PC-3 (cell line): ENCODE results near the gene EPHB1. TPM values are rescaled to one million over a fixed set of nuclear protein-coding genes. Genes with fewer than 3 reads are reported as not detected.
"Not testable (repeated sequence)": the region's sequence is repeated elsewhere in the genome, so short reads cannot be mapped to it uniquely, and the experiment has no call there.

Experiments used
- ATAC-seq: fragments of 200-7000 bp; cut with Tn5 transposase; 2 replicates; pipeline ENCODE4 v1.9.1; 2020; ENCODE audit warnings: mild to moderate bottlenecking, moderate library complexity
- BruUV-seq: library from RNA; stranded (reverse); fragments of 400-500 nt; replicated peaks from 2 replicates; lab custom pipeline; 2021; lab: Mats Ljungman, UMichigan
- CTCF ChIA-PET: fragments of 300-600 bp; sonication (Branson Sonifier 250); formaldehyde crosslinking; loops from one replicate; lab custom pipeline; 2022; ENCODE audit warnings: antibody characterized with exemption; lab: Charles Lee
- POLR2A ChIA-PET: fragments of 300-600 bp; sonication (Branson Sonifier 250); formaldehyde crosslinking; loops from one replicate; lab custom pipeline; 2022; ENCODE audit warnings: antibody characterized with exemption; ENCODE audit not compliant: unreplicated experiment; lab: Charles Lee
- DNase-seq: peaks from one replicate; pipeline ENCODE4 v3.0.0-alpha.2; 2015
- H2AFZ ChIP-seq: fragments of 300-600 bp; sonication (generic); 2 replicates; pipeline ENCODE4 v1.6.0; 2016; ENCODE audit warnings: antibody characterized with exemption, low read length
- H3F3A ChIP-seq: fragments of 300-600 bp; sonication (generic); one replicate; pipeline ENCODE4 v1.6.0; 2017; ENCODE audit warnings: antibody characterized with exemption, low read length, control low read depth, mild to moderate bottlenecking; ENCODE audit not compliant: unreplicated experiment
- H3K27ac ChIP-seq: fragments of 300-600 bp; sonication (generic); 2 replicates; pipeline ENCODE4 v1.5.1; 2016; ENCODE audit warnings: mild to moderate bottlenecking, low read length
- H3K27me3 ChIP-seq: fragments of 300-600 bp; sonication (generic); 2 replicates; pipeline ENCODE4 v1.6.1; 2016; ENCODE audit warnings: low read length, mixed read lengths
- H3K36me3 ChIP-seq: fragments of 300-600 bp; sonication (generic); 2 replicates; pipeline ENCODE4 v1.6.1; 2016; ENCODE audit warnings: low read depth, mixed run types, low read length, mixed read lengths
- H3K4me1 ChIP-seq: fragments of 300-600 bp; sonication (generic); 2 replicates; pipeline ENCODE4 v1.5.1; 2016; ENCODE audit warnings: low read length; ENCODE audit not compliant: insufficient read depth
- H3K4me2 ChIP-seq: fragments of 300-600 bp; sonication (generic); 2 replicates; pipeline ENCODE4 v1.6.0; 2016; ENCODE audit warnings: low read length
- H3K4me3 ChIP-seq: fragments of 300-600 bp; sonication (generic); 2 replicates; pipeline ENCODE4 v1.5.1; 2016; ENCODE audit warnings: mild to moderate bottlenecking, low read length, mixed read lengths
- H3K79me2 ChIP-seq: fragments of 300-600 bp; sonication (generic); 2 replicates; pipeline ENCODE4 v1.6.1; 2017; ENCODE audit warnings: low read length, mixed read lengths
- H3K9ac ChIP-seq: fragments of 300-600 bp; sonication (generic); 2 replicates; pipeline ENCODE4 v1.6.0; 2016; ENCODE audit warnings: mild to moderate bottlenecking, low read length
- H3K9me2 ChIP-seq: fragments of 300-600 bp; sonication (generic); replicated peaks from 2 replicates; pipeline ENCODE4 v1.6.1; 2016; ENCODE audit warnings: mixed run types, low read length, mixed read lengths
- H3K9me3 ChIP-seq: fragments of 300-600 bp; sonication (generic); 2 replicates; pipeline ENCODE4 v1.6.1; 2016; ENCODE audit warnings: low read length, mixed read lengths
- H4K20me1 ChIP-seq: fragments of 300-600 bp; sonication (generic); 2 replicates; pipeline ENCODE4 v1.6.1; 2016; ENCODE audit warnings: low read length, mixed read lengths
- CTCF ChIP-seq: fragments of 300-600 bp; sonication (generic); conservative IDR thresholded peaks from 2 replicates; pipeline ENCODE4 v1.5.1; 2017; ENCODE audit warnings: antibody characterized with exemption, low read depth, mild to moderate bottlenecking, low read length
- EZH2 ChIP-seq: fragments of 300-600 bp; sonication (generic); IDR thresholded peaks from one replicate; pipeline ENCODE4 v1.6.1; 2017; ENCODE audit warnings: antibody characterized with exemption, mild to moderate bottlenecking, low read length; ENCODE audit not compliant: unreplicated experiment
- EZH2phosphoT487 ChIP-seq: fragments of 300-600 bp; sonication (generic); IDR thresholded peaks from 2 replicates; pipeline ENCODE4 v1.6.1; 2018; ENCODE audit warnings: mild to moderate bottlenecking, antibody characterized with exemption, low read length, borderline replicate concordance
- intact Hi-C: fragments of 100-400 bp; cut with micrococcal nuclease; formaldehyde crosslinking; loops from 2 replicates; pipeline ENCODE4 v1.9.0; 2023
- total RNA-seq: library from RNA; depleted of rRNA; stranded (reverse); fragments of >200 nt; gene quantifications from 2 replicates; pipeline ENCODE4 v1.2.3, GENCODE V29; 2014

Gene EPHB1
- total RNA-seq, 1 experiment from 2014 or later: 0.69 TPM

GRCh38 chr3:134970895-134971294, 175.8 kb downstream of the EPHB1 start:
- Histone ChIP-seq H3K27me3 (no peaks in the 10 kb centered on the region), H3K9me2 (no peaks in the 10 kb centered on the region), H2AFZ (no peak overlapping the region), H3F3A (no peaks in the 10 kb centered on the region), H3K4me1 (no peaks in the 10 kb centered on the region), H3K27ac (no peak overlapping the region), H3K36me3 (no peaks in the 10 kb centered on the region), H3K4me3 (no peak overlapping the region), H3K79me2 (no peaks in the 10 kb centered on the region), H3K9me3 (no peaks in the 10 kb centered on the region), H4K20me1 (no peaks in the 10 kb centered on the region), H3K9ac (no peak overlapping the region), H3K4me2 (no peak overlapping the region)
- ATAC-seq (no peak), DNase-seq (no peak)
- POLR2A ChIA-PET: no interaction called here
- intact Hi-C loops: no loop called here
- BruUV-seq: no TSS peak
- CTCF ChIA-PET: no interaction called here
- TF ChIP-seq CTCF: no peak

- Histone ChIP-seq H3K27me3 (no peaks in the 10 kb centered on the region), H3K4me1 (no peaks in the 10 kb centered on the region), H3K9me2 (no peaks in the 10 kb centered on the region), H3K9me3 (no peaks in the 10 kb centered on the region), H3F3A (no peaks in the 10 kb centered on the region), H3K27ac (no peak overlapping the region), H2AFZ (no peak overlapping the region), H3K9ac (no peak overlapping the region), H4K20me1 (no peaks in the 10 kb centered on the region), H3K79me2 (no peaks in the 10 kb centered on the region), H3K36me3 (no peaks in the 10 kb centered on the region), H3K4me3 (no peak overlapping the region), H3K4me2 (no peak overlapping the region)
- DNase-seq (no peak), ATAC-seq (no peak)
- BruUV-seq: no TSS peak
- CTCF ChIA-PET: no interaction called here
- POLR2A ChIA-PET: no interaction called here
- no peak for TF ChIP-seq EZH2phosphoT487
- TF ChIP-seq CTCF: no peak
- TF ChIP-seq EZH2: no peak
- intact Hi-C loops: no loop called here
Measured at GRCh38 chr3:134971306-134971705, 176.2 kb downstream of the EPHB1 start.

- POLR2A ChIA-PET, intact Hi-C loops, H3K9ac ChIP-seq: not testable (repeated sequence)
Measured at GRCh38 chr3:134971907-134972306, 176.8 kb downstream of the EPHB1 start.

More at GRCh38 chr3:134971907-134972306, 176.8 kb downstream of the EPHB1 start:
- BruUV-seq, H3K4me3 ChIP-seq, H3K79me2 ChIP-seq, H3K36me3 ChIP-seq, H3F3A ChIP-seq, H3K27ac ChIP-seq, H3K4me2 ChIP-seq, H3K9me2 ChIP-seq, H2AFZ ChIP-seq, CTCF ChIA-PET, ATAC-seq, H3K27me3 ChIP-seq, DNase-seq, H3K9me3 ChIP-seq, H4K20me1 ChIP-seq, H3K4me1 ChIP-seq: not testable (repeated sequence)
